ENCODE data around the gene CA5A.

DNA sequence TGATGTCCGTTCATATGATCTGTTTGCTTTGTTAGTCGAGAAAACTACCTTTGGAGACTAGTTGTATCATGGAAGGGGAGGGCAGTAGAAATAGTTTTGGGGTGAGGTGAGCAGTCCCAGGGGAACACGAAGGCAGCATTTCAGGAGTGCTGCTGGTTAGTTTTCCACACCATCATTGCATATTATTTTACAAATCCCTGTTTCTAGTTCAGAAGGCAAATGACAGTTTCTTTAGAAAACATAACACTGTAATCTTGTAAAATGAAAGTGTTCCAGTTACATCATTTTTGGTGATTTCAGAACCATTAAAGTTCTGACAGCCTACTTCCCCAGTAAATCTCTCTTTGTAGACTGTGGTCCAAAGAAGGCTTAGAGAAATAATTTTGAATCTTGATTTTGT lies 40.3 kb upstream of the CA5A start:
- TF ChIP-seq RAD21 (IDR thresholded peaks at IDR 0.05; ENCODE audit: low read depth) = no peak
- TF ChIP-seq FOXM1 (IDR thresholded peaks at IDR 0.05; ENCODE audit: borderline replicate concordance, low read depth) = no peak
- TF ChIP-seq, protein P1, sequence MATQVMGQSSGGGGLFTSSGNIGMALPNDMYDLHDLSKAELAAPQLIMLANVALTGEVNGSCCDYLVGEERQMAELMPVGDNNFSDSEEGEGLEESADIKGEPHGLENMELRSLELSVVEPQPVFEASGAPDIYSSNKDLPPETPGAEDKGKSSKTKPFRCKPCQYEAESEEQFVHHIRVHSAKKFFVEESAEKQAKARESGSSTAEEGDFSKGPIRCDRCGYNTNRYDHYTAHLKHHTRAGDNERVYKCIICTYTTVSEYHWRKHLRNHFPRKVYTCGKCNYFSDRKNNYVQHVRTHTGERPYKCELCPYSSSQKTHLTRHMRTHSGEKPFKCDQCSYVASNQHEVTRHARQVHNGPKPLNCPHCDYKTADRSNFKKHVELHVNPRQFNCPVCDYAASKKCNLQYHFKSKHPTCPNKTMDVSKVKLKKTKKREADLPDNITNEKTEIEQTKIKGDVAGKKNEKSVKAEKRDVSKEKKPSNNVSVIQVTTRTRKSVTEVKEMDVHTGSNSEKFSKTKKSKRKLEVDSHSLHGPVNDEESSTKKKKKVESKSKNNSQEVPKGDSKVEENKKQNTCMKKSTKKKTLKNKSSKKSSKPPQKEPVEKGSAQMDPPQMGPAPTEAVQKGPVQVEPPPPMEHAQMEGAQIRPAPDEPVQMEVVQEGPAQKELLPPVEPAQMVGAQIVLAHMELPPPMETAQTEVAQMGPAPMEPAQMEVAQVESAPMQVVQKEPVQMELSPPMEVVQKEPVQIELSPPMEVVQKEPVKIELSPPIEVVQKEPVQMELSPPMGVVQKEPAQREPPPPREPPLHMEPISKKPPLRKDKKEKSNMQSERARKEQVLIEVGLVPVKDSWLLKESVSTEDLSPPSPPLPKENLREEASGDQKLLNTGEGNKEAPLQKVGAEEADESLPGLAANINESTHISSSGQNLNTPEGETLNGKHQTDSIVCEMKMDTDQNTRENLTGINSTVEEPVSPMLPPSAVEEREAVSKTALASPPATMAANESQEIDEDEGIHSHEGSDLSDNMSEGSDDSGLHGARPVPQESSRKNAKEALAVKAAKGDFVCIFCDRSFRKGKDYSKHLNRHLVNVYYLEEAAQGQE (IDR thresholded peaks at IDR 0.05; ENCODE audit: low read depth) = no peak
- no peak for TF ChIP-seq CEBPB (IDR thresholded peaks at IDR 0.05)
- TF ChIP-seq EP300 (IDR thresholded peaks at IDR 0.05; ENCODE audit: borderline replicate concordance) = no peak
- no peak for TF ChIP-seq MAX (IDR thresholded peaks at IDR 0.05)
